A549 (cell line): Measurements from ENCODE around the gene MROH2B.

Source experiments
- CTCF ChIP-seq: fragments of >200 bp; sonication (Bioruptor Twin); formaldehyde crosslinking; IDR thresholded peaks from 3 replicates; pipeline ENCODE4 v1.5.1; 2016
- ELK1 ChIP-seq: fragments of 150-350 bp; IDR thresholded peaks from 2 replicates; pipeline ENCODE4 v1.6.1; 2014; ENCODE audit warnings: low read depth, mild to moderate bottlenecking, low read length
- POLR2A ChIP-seq: IDR thresholded peaks from 2 replicates; pipeline ENCODE4 v1.6.1; 2012; ENCODE audit warnings: mild to moderate bottlenecking, low read length
- RAD21 ChIP-seq, 2 experiments: fragments of >200 bp in 1 of 2; sonication (Bioruptor Twin) in 1 of 2; formaldehyde crosslinking in 1 of 2; IDR thresholded peaks in 1 of 2; conservative IDR thresholded peaks in 1 of 2; 2 replicates in 1 of 2; 3 replicates in 1 of 2; pipeline ENCODE4 v1.6.1; 2012 to 2018; ENCODE audit warnings: inconsistent platforms in 1 of 2
- RCOR1 ChIP-seq: fragments of 150-350 bp; IDR thresholded peaks from 2 replicates; pipeline ENCODE4 v1.6.1; 2014; ENCODE audit warnings: antibody characterized with exemption, low read length, low read depth
- REST ChIP-seq: fragments of 200-600 bp; sonication (generic); IDR thresholded peaks from 2 replicates; pipeline ENCODE4 v1.6.1; 2016; ENCODE audit warnings: antibody characterized with exemption, mild to moderate bottlenecking, moderate library complexity
- TP53 ChIP-seq: fragments of 250-450 bp; sonication (Bioruptor Pico); IDR thresholded peaks from 2 replicates; pipeline ENCODE4 v1.5.0; 2021; ENCODE audit warnings: mild to moderate bottlenecking, moderate library complexity
- USF2 ChIP-seq: fragments of 450-650 bp; IDR thresholded peaks from 2 replicates; pipeline ENCODE4 v1.6.1; 2014; ENCODE audit warnings: antibody characterized with exemption
- ZFP36 ChIP-seq: fragments of 450-650 bp; IDR thresholded peaks from 2 replicates; pipeline ENCODE4 v1.6.1; 2014; ENCODE audit warnings: borderline replicate concordance; ENCODE audit not compliant: partially characterized antibody

GRCh38 chr5:41057940-41058339 lies 13.2 kb downstream of the MROH2B start:
- TF ChIP-seq ZFP36: no peak
- no peak for TF ChIP-seq CTCF
- TF ChIP-seq RCOR1: no peak
- TF ChIP-seq REST: no peak
- TF ChIP-seq ELK1: no peak
- TF ChIP-seq POLR2A: no peak
- TF ChIP-seq TP53 (CRISPR knock-in tag): no peak
- no peak for TF ChIP-seq USF2
- no peak for TF ChIP-seq RAD21 (conservative IDR thresholded peaks at IDR 0.05 in 1 of 2, IDR thresholded peaks at IDR 0.05 in 1 of 2)
